ENCODE measurements around the gene ZNRF4.
"Not testable (repeated sequence)": the region's sequence is repeated elsewhere in the genome, so short reads cannot be mapped to it uniquely, and the experiment has no call there.

The ZNRF4 gene

DNA sequence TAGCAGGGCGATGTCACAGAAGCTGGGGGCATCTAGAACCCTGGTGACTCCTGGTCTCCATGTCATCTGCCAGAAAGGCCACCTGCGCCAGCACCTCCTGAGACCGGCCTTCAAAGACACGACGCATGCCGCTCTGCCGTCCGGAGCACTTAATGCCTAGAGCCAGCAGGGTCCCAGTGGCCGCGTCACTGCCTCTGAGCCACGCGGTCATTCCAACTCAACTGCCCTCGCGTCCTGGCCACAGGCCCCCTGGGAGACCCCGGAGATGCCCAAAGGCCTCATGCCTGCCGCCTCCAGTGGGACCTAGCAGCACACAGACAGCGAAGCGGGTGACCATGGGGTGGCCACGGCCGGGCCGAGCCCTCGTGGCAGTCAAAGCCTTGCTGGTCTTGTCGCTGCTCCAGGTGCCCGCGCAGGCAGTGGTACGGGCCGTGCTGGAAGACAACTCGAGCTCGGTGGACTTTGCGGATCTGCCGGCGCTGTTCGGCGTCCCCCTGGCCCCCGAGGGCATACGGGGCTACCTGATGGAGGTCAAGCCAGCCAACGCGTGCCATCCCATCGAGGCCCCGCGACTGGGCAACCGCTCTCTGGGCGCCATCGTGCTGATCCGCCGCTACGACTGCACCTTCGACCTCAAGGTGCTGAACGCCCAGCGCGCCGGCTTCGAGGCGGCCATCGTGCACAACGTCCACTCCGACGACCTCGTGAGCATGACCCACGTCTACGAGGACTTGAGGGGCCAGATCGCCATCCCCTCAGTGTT is at the start of gene ZNRF4:
Gene ZNRF4, plus strand, starts transcription at position 51 of the 763 bp plus-strand sequence. Its CDS starts 75 bp downstream, at position 126.
- DNase-seq (ENCODE audit: extremely low spot score, insufficient read length, low read depth) (no peak), FAIRE-seq (no peak)

GRCh38 chr19:5406198-5406597 is 49.0 kb upstream of the ZNRF4 start:
- FAIRE-seq; DNase-seq (ENCODE audit: extremely low spot score, insufficient read length, low read depth): not testable (repeated sequence)

- no peak for DNase-seq (ENCODE audit: extremely low spot score, insufficient read length, low read depth)
- no peak for FAIRE-seq
Measured at GRCh38 chr19:5406816-5407215, 48.4 kb upstream of the ZNRF4 start.

GRCh38 chr19:5407356-5407755 is 47.9 kb upstream of the ZNRF4 start:
- DNase-seq (ENCODE audit: extremely low spot score, insufficient read length, low read depth): no peak
- FAIRE-seq: no peak

DNA sequence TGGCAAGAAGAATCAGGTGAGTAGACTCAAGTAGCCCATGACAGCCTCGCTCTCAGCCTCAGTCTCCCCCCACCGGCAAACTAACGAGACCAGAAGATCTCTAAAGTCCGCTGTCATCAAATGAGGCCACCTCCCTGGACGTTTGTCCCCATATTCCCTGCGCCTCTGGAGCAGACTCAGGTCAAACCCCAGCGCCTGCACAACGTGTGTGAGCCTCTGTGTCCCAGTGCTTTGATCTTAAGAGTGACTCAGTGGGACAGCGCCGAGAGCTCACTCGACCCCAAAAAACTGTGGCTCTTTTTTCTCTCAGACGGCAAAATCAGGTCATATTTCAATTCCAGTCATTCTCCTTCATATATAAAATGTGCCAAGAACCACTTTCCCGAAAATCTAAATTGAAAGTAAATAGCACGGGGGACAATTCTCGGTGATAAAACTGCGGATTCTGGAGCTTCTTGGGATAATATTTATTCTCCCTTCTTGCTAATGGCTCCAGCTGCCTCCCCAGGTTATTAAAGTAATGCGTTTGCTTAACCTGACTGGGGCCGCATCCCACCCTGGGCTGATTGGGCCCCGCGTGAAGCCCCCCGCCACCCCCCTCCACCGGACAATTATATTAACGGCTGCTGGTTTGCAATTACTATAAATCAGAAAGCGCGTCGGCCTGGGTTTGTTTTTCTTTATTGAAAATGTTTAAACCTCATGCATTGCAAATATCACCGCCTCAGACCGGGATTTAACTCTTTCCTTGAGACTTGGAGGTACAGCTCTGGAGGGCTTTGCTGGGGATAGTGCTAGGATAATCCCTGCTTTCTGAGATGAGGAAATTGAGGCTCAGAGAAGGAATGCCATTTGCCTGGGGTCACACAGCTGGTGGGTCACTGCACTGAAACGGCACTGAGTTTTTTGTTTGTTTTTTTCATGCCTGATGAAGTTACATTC is 37.5 kb upstream of the ZNRF4 start:
- FAIRE-seq (no peak), DNase-seq (ENCODE audit: extremely low spot score, insufficient read length, low read depth) (no peak)

- DNase-seq (ENCODE audit: extremely low spot score, insufficient read length, low read depth): no peak
Measured at GRCh38 chr19:5418677-5419076, 36.5 kb upstream of the ZNRF4 start.

DNA sequence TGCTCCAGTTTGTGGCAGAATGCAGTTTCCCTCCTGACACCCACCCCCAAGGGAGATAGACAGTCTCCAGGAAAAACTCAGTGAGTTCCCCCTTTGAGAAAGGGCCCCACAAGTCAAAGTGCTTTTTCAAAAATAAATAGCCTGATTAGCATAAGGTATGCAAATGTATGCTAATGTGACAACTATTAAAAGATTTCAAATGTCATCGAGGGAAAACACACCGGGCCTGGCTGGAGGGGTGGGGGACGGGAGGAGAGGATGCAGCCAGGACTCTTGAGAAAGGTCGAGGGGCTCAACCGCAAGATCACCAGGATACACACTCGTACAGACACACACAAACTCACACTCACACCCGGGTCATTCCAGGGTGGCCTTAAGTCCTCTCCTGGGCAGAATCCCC is 34.3 kb upstream of the ZNRF4 start:
- FAIRE-seq (no peak), DNase-seq (ENCODE audit: extremely low spot score, insufficient read length, low read depth) (no peak)

More at GRCh38 chr19:5418677-5419076, 36.5 kb upstream of the ZNRF4 start:
- no peak for FAIRE-seq

DNA sequence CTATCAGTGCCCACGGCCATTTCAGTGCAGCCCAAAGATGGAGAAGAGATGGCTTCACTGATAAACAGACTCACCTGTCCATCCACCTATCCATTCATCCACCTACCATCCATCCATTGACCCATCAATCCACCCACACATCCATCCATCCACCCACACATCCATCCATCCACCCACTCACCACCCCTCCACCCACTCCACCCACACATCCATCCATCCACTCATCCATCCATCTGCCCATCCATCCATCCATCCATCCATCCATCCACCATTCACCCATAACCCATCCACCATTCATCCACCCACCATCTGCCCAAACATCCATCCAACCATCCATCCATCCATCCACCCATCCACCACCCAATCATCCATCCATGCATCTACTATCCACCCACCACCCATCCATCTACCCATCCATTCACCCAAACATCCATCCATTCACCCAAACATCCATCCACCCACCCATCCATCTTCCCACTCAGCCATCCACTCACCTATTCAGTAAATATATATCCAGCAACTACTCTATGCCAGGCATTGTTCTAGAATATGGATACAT is 31.6 kb upstream of the ZNRF4 start:
- FAIRE-seq (no peak), DNase-seq (ENCODE audit: extremely low spot score, insufficient read length, low read depth) (no peak)

- no peak for FAIRE-seq
- no peak for DNase-seq (ENCODE audit: extremely low spot score, insufficient read length, low read depth)
Measured at GRCh38 chr19:5424192-5424973, 30.8 kb upstream of the ZNRF4 start.

DNA sequence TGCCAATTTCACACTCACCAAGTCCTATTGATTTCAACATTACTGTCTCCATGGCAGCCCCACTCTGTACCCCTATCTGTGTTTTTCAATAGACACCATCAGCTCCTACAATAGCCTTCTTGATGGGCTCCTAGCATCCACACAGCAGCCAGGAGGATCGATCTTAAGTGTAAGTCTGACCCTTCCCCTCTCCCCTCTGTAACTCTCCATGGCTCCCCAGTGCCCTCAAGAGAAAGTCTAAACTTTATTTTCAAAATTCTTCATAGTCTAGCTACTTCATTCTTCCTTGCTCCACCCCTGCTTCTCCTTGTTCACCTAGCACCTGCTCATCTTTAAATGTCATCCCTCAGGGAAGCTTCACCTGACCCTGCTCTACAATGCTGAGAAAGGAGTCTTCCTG is 30.0 kb upstream of the ZNRF4 start:
- FAIRE-seq (no peak), DNase-seq (ENCODE audit: extremely low spot score, insufficient read length, low read depth) (no peak)

DNA sequence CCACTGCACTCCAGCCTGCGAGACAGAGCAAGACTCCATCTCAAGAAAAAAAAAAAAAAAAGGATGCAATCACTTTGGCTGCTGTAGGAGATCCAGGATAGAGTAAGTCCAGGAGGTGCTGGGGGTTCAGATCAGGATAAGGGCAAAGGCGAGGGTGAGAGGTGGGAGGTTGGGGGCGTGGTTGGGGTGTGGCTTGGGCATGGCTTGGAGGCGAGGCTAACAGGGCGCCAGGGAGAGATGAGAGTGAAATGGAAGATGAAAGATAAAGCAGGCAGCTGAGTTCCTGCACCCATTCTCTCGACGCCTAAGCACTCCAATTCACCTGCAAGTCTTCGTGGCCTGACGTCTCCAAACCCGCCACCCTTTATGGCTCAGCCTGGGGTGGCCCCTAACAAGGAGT is 25.0 kb upstream of the ZNRF4 start:
- DNase-seq (ENCODE audit: extremely low spot score, insufficient read length, low read depth): no peak
- no peak for FAIRE-seq

DNA sequence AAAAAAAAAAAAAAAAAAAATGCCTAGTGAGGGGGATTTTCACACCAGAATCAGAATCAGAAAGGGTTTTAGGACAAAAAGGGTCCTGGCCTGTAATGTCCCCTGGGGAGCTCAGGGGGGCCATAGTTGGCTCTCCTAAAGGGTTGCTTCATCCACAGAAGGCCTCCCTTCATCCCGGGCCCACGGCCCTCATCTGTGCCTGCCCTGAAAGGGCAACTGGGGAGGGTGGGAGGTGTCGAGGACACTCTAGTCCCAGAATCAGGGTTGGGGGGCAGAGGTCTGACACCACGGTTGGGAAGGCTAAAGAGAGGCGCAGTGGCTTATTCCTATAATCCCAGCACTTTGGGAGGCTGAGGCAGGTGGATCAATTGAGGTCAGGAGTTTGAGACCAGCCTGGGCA is 22.5 kb upstream of the ZNRF4 start:
- DNase-seq (ENCODE audit: extremely low spot score, insufficient read length, low read depth) (no peak), FAIRE-seq (no peak)

DNA sequence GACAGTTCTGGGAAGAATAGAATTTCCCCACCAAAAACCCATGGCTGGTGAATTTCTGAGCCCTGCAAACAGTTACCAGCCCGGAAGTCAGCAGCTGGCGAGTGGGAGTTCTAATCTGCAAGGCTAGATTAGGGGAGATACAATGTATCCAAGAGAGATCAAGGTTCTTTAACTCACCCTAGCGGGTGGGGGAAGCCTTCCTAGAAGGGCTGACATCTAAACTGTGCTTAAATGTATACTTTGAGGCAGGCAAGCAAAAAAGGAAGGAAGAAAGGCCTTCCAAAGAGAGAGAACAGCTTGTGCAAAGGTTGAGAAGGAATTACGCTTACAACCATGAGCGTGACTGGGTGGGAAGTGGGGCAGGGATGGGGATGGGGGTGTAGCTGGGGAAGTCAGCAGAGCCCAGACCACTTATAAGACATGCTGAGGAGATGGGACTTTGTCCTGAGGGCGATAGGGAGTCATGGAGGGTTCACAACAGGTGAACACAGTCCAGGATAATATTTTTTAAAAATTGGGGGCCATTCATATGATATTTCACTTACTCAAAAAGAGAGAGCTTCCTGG is 20.8 kb upstream of the ZNRF4 start:
- DNase-seq (ENCODE audit: extremely low spot score, insufficient read length, low read depth) (no peak), FAIRE-seq (no peak)

DNA sequence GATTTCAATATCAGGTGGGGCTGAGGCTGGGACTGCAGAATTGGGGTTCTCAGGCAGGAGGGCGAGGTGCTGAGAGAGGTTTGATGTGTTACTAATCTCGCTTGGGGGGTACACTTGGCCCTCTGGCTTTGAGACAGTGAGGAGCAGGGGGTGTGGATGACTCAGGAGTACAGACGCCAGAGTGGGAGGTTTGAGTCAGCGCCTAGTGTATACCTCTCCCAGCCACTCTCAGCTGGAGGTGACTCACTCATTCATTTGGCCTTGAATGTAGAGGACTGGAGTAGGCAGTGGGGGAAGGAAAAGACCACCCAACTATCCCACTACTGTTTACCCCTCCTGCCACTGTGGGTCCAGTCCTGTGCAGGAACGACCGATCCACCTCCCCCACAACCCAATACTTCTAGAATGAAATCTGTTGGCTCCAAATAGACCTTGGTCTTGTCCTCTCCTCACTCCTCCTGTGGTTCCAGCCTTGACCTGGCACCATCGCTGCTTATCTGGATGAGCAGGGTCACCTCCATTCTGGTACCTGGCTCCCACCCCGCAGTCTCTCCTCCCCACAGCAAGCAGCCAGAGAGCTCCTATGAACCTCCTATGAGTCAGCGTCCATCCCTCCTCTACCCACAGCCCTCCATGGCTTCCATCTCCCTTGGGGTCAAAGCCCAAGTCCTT is 20.1 kb upstream of the ZNRF4 start:
- DNase-seq (ENCODE audit: extremely low spot score, insufficient read length, low read depth) (no peak), FAIRE-seq (no peak)

- FAIRE-seq (no peak), DNase-seq (ENCODE audit: extremely low spot score, insufficient read length, low read depth) (no peak)
Measured at GRCh38 chr19:5435642-5436017, 19.6 kb upstream of the ZNRF4 start.

- FAIRE-seq (no peak), DNase-seq (ENCODE audit: extremely low spot score, insufficient read length, low read depth) (no peak)
Measured at GRCh38 chr19:5436106-5436947, 18.9 kb upstream of the ZNRF4 start.

- FAIRE-seq: no peak
- DNase-seq (ENCODE audit: extremely low spot score, insufficient read length, low read depth): no peak
Measured at GRCh38 chr19:5436948-5437306, 18.3 kb upstream of the ZNRF4 start.

DNA sequence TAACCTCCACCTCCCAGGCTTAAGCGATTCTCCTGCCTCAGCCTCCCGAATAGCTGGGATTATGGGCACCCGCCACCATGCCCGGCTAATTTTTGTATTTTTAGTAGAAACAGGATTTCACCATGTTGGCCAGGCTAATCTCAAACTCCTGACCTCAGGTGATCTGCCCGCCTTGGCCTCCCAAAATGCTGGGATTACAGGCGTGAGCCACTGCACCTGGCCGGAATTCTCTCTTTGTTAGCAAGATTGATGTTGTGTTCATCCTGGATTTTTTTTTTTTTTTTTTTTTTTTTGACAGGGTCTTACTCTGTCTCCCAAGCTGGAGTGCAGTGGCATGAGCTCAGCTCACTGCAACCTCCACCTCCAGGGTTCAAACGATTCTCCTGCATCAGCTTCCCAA is 16.5 kb upstream of the ZNRF4 start:
- not testable (repeated sequence) for FAIRE-seq; DNase-seq (ENCODE audit: extremely low spot score, insufficient read length, low read depth)

All from GM18507 (cell line).